Measurements from ENCODE around the gene KLHL21.
A peak's percentile ranks its signal among the peaks of the same experiment; 100 is the strongest.

Gene KLHL21

DNA sequence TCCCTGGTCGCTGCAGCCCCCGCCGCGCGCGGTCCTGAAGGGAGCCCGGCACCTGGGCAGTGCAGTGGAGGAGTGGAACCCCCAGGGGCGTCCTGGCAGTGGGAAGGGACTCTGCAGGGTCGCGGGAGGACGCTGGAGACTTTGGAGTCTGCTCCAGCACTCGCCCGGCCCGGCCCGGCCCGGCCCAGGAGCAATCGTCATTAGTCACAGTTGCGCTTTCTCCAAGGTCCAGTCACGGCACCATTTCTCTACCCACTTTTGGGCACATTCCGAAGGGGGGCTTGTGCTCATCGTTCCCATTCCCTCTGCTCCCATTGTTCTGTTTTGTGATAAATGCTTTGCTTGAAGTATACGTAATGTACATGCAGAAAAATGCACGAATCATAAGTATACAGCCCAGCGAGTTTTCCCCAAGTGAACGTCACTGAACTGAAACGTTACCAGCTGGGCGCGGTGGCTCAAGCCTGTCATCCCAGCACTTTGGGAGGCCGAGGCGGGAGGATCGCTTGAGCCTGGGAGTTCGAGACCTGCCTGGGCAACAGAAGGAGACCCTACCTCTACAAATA is 23.0 kb upstream of the KLHL21 start:
- peak; percentile 71 for DNase-seq (ENCODE audit: low spot score)

DNA sequence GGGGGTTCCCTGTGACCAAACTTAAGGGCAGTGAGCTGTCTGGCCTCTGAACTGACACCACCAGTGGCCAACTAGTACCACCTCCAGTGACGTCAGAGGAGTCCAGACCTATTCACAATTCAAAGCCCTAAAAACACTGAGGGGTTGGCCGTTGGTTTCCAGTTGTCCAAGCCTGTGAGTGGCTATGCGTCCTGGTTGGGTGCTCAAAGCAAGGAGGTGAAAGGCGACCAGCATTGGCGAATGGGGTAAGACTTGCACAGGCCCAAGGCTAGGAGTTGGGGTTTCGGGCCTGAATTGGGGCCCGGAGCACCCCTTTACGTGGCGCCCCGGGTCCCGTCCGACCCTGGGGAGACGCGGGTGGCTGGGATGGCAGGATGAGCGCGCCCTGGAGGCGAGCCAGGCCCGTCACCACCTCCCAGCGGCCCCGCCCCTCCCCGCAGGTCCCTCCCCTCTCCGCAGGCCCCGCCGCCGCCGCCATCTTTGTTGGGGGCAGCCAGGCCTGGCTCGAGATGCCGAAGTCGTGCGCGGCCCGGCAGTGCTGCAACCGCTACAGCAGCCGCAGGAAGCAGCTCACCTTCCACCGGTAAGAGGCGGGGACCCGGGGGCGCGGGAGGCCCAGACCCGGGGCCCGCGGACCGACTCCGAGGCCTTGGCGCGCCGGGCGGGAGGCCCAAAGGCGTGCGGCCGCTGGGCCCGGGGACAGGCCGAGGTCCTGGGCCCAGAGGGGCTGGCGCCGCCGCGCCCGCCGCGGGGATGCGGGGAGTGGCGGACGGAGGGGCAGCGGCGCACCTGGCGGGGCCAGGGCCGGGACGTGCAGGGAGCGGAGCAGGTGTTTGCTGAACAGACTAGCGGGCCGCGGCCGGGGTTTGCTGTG is 22.3 kb upstream of the KLHL21 start, which contains the start of gene THAP3:
TSS of gene THAP3 (plus strand) at position 159 of the 874 bp plus-strand sequence. CDS start at position 510, 351 bp downstream.
- peak; percentile 96 for DNase-seq (ENCODE audit: low spot score)

DNA sequence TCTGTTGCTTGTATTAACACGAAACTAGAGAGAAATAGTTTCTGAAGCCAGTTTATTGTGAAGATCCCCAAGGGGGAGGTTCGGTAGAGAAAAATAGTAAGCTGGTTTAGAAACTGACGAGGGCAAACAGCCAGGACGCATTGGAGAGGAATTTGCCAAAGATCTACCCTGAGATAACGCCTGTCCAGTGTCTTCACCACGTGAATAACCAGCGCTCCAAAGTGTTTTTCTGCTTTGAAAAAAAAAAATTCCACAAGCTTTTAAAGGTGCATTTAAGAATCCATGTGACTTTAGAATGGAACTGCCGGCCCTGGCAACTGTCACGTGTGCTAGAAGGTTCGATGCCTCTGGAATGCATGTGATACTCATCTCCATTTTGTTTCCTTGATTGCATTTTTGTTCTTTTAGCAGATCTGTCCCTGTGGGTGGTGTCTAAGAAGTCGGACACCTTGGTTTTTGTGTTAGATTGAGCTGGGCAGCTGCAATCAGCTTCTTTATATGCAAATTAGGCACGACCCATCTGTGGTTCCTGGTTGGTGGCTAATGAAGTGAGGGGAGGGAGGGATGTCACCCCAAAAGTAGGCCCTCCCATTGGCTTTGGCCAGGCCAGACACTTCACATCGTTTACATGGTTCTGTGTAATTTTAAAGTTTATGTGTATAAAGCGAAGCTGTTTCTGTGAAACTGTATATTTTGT is 20.7 kb upstream of the KLHL21 start:
- DNase-seq (ENCODE audit: low spot score), result no peak

DNA sequence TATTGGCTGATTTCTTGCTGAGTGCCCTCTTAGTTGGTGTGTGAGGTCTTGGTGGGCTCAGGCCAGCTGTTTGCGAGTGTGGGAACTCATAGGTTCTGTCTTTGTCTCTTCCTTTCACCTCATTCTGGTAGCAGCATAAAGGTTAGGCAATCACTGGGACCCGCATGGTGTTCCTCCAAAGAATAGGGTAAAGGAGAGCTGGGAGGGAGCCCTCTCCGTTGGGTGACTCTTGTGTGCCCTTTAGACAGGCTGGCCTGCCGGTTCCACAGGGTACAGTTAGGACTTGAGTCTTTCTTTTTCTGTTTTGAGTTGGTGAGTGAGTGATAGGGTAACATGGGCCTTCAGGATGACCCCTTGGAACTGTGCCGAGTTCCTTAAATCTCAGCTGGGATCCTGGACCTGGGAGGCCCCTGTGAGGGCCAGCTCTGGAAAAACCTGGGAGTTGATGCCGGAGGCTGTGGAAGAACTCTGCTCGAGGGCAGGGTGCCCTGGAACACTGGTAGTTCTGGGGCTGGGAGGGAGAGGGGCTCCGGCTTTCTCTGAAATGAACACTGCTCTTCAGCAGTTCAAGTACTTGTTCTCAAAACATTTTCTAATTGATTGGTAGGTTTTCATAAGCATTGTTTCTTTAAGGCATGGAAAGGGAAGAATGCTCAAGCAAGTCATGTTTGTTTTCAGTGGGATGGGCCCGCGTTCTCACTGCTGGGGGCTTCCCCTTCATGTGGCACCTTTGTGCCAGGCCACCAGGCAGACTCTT is 19.9 kb upstream of the KLHL21 start:
- DNase-seq (ENCODE audit: low spot score), result no peak

DNA sequence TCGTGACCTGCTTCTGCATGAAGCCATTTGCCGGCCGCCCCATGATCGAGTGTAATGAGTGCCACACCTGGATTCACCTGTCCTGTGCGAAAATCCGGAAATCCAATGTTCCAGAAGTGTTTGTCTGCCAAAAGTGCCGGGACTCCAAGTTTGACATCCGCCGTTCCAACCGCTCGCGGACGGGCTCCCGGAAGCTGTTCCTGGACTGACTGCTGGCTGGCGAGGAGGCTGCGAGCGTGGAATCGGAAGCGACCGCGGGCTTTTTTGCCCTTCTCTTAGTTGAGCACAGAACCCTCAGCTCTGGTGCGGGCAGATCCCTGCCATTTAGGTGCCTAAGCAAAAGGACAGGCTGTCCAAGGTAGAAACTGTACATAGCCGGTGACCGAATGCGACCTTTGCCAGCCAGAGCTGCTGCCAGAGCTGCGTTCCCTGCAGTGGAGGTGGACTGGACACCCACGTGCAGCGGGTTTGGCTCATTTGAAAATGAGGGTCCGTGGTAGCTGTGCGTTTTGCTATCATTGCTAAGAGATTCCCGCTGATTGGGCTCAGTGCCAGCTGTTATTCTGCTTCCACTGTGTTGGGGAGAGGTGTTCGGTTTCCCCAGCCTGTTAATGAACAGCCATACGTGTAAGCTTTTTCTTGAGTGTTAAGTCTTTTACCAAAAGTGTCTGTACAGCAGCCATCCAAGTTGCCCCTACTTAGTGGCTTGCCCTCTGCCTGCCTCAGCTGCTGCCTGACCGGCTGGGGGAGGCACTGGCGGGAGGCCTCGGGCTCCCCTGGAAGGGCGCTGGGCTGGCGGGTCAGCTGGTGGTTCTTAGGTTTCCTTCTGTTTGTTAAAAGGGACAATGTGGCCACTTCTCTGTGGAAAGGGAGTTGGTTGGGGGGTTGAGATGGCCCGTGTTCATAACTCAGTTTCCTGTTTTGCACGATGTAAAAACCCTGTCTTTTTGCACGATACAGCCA is 19.0 kb upstream of the KLHL21 start:
- DNase-seq (ENCODE audit: low spot score), result no peak

DNA sequence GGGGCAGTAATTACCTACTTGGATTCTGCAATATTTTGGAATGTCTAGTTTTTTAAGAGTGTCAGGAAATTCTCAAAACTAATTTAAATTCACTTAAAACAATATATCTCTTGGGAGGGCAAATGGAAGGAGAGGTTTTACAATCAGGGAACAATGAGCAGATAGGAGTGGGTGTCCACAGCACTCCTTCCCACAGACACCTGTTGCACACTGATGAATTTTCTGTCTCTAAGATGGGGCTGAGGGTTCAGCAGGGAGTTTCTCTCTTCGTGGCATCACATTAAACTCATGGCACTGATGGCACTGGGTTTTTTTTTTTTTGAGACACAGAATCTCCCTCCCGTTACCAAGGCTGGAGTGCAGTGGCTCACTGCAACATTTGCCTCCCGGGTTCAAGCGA is 16.4 kb upstream of the KLHL21 start:
- DNase-seq (ENCODE audit: low spot score), result no peak

DNA sequence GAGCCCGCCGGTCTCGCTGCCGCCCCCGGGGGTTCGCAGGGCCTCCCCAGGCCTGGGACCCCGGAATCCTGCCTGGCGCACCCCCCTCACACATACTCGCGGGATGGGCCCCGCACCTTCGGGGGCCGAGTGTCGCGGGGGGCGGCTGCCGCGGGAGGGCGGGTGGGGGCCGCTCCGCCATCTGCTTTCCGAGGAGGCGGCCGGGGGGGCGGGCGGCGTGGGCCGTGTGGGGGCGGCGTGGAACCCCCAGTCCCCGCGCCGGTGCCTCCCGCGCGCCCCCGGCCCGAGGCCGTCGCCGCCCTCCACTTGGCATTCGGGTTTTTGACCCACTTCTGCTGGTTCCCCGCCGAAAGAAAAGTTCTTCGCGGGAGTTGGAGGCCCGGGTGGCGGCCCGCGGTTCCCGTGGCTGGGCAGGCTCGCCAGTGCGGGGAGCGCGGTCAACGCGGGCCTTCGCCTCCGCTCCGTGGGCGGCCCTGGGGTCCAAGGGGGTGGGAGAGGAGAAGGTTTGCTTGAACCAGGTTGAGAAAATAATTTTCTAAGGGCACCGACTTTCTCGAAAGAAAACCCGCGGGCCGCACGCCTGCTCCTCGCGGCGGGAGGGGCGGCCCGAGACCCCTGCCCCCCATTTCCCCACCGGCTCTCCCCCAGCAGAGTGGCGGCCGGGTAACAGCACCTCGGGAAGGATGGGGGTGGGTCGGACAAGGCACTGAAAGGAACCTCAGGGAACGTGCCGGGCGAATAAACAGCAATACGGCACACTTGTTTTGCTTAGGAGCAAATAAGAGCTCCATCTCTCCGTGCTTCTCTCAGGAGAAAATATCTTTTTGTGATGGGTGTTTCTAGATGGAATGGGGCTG is 12.5 kb upstream of the KLHL21 start:
- DNase-seq (ENCODE audit: low spot score), result peak; percentile 46

DNA sequence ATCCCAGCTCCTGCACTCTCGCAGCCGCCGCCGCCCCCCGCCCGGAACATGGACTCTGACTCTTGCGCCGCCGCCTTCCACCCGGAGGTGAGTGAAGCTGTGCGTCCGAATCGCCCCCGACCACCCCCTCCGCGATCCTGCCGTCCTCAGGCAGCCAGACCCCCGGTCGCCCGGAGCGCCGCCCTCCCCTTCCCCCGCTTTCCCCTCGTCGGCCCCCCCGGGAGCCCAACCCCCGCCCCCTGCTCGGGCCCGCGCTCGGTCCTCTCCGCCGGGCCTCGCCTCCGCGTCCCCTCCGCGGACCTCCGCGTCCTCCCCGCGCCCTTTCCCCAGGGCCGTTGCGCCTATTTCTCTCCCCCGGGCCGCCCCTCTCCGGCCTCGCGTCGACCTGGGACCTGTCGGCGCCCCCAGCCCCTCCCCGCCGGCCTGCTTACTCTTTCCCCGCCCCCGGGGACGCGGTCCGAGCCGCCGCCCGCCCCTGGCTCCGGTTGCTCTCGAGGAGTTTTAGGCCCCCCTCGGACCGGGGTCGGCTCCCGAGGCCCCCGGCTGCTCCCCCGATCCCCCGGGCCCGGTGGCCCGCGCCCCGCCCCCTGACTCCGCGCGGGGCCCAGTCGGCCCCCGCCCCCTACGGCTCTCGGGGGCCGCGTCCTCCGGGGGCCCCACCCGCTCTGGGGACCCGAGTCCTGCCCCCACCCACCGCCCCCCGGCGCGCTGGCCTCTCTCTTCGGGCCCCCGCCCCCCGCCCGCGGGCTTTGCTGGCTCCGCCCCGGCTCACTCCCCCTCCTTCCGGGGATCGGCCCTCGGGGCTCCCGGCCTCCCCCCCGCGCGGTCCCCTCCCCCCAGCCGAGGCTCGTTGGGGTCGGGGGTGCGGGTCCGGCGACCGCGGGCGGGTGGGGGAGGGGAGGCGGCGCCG is 11.6 kb upstream of the KLHL21 start:
- peak; percentile 90 for DNase-seq (ENCODE audit: low spot score)

DNA sequence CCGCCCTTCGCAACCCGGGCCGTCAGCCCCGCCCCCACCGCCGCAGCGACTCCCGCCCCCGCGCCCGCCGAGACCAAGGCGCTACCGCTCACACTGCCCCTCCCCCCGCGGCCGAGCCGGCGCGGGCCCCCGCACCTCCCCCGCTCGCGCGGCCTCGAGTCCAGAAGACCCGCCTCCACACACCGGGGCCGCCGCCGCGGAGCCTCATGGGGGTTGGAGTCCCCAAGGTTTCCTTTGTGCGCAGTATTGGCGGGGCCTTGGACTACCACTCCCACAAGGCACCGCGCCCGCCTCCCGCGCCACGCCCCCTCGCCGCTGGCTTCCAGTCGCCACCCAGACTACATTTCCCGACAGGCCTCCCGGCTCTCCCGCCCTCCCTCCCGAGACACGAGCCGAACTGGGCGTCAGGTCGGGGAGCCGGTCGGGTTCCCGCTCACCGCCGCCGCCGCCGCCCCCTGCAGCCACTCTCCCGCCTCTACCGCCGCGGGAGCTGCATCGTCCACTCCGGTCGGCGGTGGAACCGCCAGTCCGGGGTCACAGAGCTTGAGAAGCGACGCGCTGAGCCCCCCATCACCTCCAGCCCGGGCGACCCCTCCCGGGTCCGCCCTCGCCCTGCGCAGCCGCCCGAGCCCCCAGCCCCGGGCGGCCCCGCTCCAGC is 10.8 kb upstream of the KLHL21 start, which contains the start of gene PHF13:
TSS of gene PHF13 (plus strand) at position 371 of the 658 bp plus-strand sequence. CDS start 336 bp downstream, outside the sequence.
- peak; percentile 99 for DNase-seq (ENCODE audit: low spot score)

DNA sequence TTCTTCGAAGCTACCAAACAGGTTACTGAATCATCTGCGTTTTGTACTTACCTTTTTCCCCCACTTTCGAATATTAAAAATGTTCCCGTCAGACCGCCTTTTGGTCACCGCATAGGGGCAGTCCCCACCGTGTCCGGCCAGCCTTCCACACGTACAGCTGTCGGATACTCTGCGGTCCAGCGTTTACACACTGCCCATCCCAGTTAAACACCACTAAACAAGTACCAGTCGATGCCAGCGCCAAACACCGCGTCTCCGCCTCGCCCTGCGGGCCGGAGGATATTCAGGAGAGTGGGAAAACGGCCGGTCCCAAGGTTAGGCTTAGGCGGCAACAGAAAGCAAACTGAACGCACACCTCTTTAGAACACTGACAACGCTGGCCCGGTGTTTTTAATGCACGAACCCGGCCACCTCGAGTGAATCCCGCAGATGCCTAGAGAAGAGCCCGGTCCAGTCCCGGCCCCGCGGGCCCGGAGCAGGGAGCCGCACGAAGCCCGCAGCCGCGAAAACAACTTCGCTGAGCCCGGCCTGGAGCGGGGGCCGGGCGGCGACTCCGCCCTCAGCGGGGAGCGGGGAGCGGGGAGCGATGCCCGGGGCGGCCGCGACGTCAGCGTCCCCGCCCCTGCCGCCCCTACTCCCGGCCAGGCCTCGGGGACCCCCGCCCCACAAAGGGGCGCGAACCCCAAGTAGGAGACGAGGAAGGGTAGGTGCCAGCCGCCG is 10.1 kb upstream of the KLHL21 start:
- DNase-seq (ENCODE audit: low spot score), result peak; percentile 90

DNA sequence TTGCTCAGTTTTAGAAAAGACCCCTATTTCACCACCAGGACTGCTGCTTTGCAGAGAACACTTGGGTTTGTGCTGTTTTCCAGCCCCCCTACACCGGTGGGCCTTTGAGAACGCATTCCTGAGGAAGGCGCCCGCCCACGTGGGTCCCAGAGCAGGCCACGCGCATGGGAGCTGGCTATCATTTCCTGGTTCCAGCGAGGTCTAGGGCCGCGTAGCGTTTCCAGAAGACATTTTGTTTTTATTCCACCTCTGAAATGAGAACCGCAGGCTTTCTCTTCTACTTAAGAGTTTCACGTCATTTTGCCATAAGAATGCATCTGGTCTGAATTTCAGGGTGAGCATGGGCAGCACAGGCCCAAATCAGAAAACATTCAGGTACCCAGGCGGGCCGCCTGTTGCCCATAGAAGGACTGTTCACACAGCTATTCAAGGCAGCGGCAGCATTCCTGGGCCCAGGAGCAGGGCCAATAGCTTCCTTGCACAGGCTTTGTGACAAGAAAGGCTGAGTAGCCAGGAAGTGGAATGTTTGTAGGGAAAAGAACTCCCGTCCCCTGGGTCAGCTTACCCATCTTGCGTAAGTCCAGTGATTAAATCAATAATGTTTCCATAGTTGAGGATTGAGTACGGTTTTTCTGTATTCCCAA is 1.4 kb upstream of the KLHL21 start:
- DNase-seq (ENCODE audit: low spot score), result peak; percentile 86

DNA sequence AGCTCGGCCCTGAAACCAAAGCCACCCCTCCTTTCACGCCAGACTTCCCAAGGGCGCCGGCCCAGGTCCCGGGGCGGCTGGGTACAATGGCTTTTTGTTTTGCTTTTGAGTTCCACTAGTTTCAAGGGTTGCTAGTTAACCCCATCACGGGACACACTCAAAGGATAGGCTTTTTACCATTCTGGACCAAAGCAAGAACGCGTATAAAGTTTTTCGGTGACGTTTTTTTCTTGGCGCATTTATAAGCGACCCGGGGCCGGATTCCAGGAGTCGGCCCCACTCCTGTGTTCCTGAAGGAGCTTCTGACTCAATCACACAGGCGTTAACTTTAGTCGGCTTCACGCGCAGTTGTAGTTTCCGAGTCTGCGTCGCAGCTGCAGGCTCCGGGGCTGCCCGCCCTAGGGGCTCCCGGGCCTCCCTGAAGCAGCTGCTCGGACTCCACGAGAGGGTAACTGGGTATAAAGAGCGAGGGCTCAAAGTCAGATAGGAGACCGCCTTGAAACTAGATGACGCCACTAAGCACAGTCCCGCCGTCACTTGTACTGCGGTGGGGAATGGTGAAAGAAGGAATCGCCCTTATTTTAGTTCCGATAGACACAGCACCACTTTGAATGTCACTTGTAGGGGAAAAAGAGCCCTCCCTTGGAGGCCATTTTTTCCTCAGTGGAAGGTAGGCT is 707 bp upstream of the KLHL21 start:
- no peak for DNase-seq (ENCODE audit: low spot score)

DNA sequence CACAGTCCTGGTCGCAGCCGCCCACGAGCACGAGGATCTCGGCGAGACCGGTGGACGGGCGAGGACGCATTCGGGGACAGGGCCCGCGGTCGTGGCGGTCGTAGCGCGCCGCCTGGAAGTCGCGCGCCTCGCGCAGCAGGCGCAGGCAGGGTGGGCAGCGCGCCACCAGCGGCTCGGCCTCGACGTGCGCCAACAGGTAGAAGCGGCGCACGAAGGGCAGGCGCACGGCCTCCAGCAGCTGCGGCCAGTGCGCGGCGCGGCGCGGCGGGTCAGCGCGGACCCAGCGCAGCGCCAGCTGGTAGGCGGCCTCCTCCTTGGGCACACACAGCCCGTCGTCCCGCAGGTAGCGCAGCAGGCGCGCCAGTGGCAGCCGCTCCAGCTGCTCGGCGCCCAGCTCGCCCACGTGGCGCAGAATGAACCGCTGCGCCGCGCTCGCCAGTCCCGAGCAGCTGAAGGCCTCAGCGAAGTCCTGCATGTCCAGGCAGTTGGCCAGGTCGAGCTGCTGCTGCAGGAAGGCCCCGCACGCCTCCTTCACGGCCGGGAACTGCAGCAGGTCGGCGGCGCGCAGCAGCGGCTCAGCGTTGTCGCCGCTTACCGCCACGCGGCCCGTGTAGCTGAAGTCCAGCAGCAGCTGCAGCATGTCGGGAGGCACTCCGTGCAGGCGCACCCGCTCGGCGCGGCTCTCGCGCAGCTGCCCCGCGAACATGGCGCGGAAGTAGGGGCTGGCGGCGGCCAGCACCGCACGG is 573 bp downstream of the KLHL21 start:
- no peak for DNase-seq (ENCODE audit: low spot score)

DNA sequence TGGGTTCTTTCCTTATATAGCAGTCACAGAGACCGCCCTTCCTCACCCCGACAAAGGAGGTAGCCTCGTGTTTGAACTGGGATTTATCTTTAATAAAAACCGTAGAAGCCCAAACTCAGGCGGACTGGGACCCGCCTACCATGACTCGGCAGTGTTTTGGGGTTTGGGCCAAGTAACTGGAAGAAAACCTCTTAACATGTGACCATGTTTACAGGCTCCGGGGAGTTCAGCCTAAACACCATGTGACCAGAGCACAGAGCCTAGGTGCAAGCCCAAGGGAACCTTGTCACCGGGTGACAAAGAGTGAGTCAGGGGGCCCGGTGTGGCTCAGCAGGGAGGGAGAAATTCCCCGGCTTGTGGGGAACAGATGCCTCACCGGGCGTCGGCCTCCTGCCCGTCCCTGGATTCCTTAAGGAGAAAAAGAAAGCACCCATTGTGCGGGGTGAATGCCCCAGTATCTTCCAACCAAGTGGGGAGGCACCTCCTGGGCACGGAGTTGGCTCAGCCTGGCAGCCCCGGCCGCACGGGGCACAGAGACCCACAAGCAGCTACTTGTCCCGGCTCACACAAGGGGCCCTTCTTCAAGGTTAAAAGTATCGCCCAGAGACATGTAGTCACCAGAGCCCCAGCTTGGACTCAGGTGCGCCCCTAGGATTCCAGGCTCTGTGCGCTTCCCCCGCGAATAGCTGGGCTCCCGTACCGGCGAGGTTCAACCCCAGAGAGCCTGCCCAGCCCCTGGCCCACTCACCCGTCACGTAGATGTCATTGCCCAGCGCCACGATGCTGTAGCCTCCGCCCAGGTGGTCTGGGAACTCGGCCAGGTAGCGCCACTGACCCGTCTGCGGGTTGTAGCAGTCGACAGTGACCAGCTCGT is 1.4 kb downstream of the KLHL21 start:
- peak; percentile 90 for DNase-seq (ENCODE audit: low spot score)
